Kidney (tissue), 14 donors: ENCODE results near the gene TMSB4X. TPM values are rescaled to one million over a fixed set of nuclear protein-coding genes. Genes with fewer than 3 reads are reported as not detected.

ENCODE experiments used
- DNase-seq, 5 donors: peaks; one replicate each; pipeline ENCODE4 v3.0.0-alpha.2; 2013 to 2020
- FAIRE-seq: peaks from 2 replicates; lab custom pipeline; 2012; peaks lifted over from hg19 to GRCh38; lab: Jason Lieb, UNC
- H3K27ac ChIP-seq, 2 donors: one replicate each; pipeline ENCODE4 v1.7.0; 2013; ENCODE audit warnings: low read depth in 2 of 2, low read length in 2 of 2, inconsistent platforms in 1 of 2
- H3K27me3 ChIP-seq: one replicate; pipeline ENCODE4 v1.7.1; 2013; ENCODE audit warnings: low read length, inconsistent platforms; ENCODE audit not compliant: control insufficient read depth, insufficient read depth
- H3K36me3 ChIP-seq, 3 donors: one replicate each; pipeline versions ENCODE4 v1.7.0 to v1.7.1; 2013; ENCODE audit warnings: low read length in 3 of 3, control low read depth in 1 of 3, inconsistent platforms in 1 of 3; ENCODE audit not compliant: insufficient read depth in 3 of 3, control insufficient read depth in 2 of 3
- H3K4me1 ChIP-seq, 3 donors: one replicate each; pipeline versions ENCODE4 v1.7.0 to v1.7.1; 2013; ENCODE audit warnings: low read length in 3 of 3, inconsistent platforms in 1 of 3, low read depth in 1 of 3; ENCODE audit not compliant: control insufficient read depth in 2 of 3, insufficient read depth in 2 of 3
- H3K4me3 ChIP-seq, 3 donors: one replicate each; pipeline versions ENCODE4 v1.7.0 to v1.8.1; 2013; ENCODE audit warnings: low read length in 3 of 3, control low read depth in 1 of 3, inconsistent platforms in 1 of 3
- H3K9ac ChIP-seq, 3 donors: one replicate each; pipeline versions ENCODE4 v1.7.0 to v1.7.1; 2013; ENCODE audit warnings: low read length in 3 of 3, control low read depth in 1 of 3, inconsistent platforms in 1 of 3
- H3K9me3 ChIP-seq, 3 donors: one replicate each; pipeline versions ENCODE4 v1.7.0 to v1.7.1; 2013; ENCODE audit warnings: low read length in 3 of 3, control low read depth in 1 of 3, inconsistent platforms in 1 of 3; ENCODE audit not compliant: control insufficient read depth in 2 of 3, insufficient read depth in 1 of 3
- intact Hi-C: fragments of 100-400 bp; cut with DNase I; formaldehyde crosslinking; loops from one replicate; pipeline ENCODE4 v1.11.1; 2022
- polyA plus RNA-seq: library from polyadenylated mRNA; stranded (reverse); fragments of 350-450 nt; fragmentation: Illumina TruSeq; extraction: RNeasy Lipid Tissue Mini Kit (QIAGEN cat#74804); gene quantifications from one replicate; pipeline ENCODE4 v1.2.3, GENCODE V29; 2014; ENCODE audit warnings: low read depth, low replicate concordance; ENCODE audit not compliant: insufficient read depth
- total RNA-seq: library from RNA; stranded (reverse); fragmentation: NEBNext Ultra II Directional; extraction: Animal tissue kit (Norgen Biotek cat#: 25700); gene quantifications from one replicate; pipeline ENCODE4 v1.2.1, GENCODE V29; 2021
- TF ChIP-seq, protein P1 (sequence below): IDR thresholded peaks from 3 replicates; pipeline ENCODE4 v1.5.1; 2012; ENCODE audit warnings: mild to moderate bottlenecking, moderate library complexity, borderline replicate concordance; ENCODE audit not compliant: insufficient read depth; ENCODE audit errors: extremely low read depth
- donor health status: control.
- donor health status: control.
- donor health status: control.
- donor health status: control.
- donor health status: control.
- donor health status: DM: yes; HTN: yes; CAD: no.
- donor health status: Normal renal cell carcinoma (clear cell type).

TMSB4X gene
- total and polyA plus RNA-seq, 2 donors from 2014 or later, result 2,421 to 3,432 TPM

DNA sequence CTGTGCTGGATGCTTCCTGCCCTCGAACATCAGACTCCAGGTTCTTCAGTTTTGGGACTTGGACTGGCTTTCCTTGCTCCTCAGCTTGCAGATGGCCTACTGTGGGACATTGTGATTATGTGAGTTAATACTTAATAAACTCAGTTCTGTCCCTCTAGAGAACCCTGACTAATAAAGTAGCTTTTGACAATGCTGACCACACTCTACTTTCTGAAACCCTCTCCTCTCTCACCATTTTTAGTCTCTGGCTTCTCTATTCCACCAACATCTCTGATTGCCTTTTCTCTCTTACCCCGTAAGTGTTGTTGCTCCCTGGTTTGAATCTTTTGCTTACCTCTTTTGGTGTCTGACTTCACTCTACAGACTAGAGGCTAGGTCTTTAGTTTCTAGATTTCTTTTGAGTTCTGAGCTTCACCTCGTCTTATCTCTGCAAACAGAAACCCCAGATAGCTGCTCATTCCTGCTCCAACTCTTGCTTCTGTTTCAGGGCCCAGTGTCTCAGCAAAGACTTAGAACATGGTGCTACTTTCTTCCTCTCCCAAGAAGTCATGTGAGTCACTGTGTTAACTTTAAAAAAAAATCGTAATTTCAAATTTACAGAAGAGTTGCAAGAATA is 11.4 kb downstream of the TMSB4X start:
- Histone ChIP-seq H3K27me3 (no peaks in the 10 kb centered on the region), H3K36me3 (no peaks in the 10 kb centered on the region), H3K4me1 (no peaks in the 10 kb centered on the region), H3K9me3 (no peaks in the 10 kb centered on the region), H3K4me3 (no peak overlapping the region), H3K27ac (no peak overlapping the region), H3K9ac (no peak overlapping the region)
- no peak for DNase-seq
- intact Hi-C loops, result no loop called here
- TF ChIP-seq, protein P1, sequence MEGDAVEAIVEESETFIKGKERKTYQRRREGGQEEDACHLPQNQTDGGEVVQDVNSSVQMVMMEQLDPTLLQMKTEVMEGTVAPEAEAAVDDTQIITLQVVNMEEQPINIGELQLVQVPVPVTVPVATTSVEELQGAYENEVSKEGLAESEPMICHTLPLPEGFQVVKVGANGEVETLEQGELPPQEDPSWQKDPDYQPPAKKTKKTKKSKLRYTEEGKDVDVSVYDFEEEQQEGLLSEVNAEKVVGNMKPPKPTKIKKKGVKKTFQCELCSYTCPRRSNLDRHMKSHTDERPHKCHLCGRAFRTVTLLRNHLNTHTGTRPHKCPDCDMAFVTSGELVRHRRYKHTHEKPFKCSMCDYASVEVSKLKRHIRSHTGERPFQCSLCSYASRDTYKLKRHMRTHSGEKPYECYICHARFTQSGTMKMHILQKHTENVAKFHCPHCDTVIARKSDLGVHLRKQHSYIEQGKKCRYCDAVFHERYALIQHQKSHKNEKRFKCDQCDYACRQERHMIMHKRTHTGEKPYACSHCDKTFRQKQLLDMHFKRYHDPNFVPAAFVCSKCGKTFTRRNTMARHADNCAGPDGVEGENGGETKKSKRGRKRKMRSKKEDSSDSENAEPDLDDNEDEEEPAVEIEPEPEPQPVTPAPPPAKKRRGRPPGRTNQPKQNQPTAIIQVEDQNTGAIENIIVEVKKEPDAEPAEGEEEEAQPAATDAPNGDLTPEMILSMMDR, result no peak
- no peak for FAIRE-seq

DNA sequence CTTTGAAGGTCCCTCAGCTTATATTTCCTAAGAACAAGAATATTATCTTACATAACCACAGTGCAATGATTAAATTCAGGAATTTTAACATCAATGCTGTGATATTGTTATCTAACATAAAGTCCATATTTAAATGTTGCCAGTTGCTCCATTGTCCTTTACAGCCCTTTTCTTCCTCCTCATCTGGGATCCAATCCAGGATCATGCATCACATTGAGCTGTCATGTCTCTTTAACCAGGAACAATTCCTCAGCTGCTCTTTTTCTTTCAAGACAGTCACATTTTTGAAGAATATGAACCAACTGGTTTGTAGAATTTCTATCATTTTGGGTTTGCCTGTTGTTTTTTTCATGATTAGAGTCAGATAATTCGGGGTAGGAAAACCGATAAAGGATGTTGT is 12.0 kb downstream of the TMSB4X start:
- H3K27ac ChIP-seq, result no peak overlapping the region
- intact Hi-C loops, result no loop called here
- H3K36me3 ChIP-seq, result no peaks in the 10 kb centered on the region
- no peak for FAIRE-seq
- H3K4me1 ChIP-seq, result no peaks in the 10 kb centered on the region
- H3K4me3 ChIP-seq, result no peak overlapping the region
- H3K9ac ChIP-seq, result no peak overlapping the region
- H3K27me3 ChIP-seq, result no peaks in the 10 kb centered on the region
- TF ChIP-seq, protein P1, result no peak
- DNase-seq, result peak in 1 of 5 donors; percentile 34
- H3K9me3 ChIP-seq, result no peaks in the 10 kb centered on the region

DNA sequence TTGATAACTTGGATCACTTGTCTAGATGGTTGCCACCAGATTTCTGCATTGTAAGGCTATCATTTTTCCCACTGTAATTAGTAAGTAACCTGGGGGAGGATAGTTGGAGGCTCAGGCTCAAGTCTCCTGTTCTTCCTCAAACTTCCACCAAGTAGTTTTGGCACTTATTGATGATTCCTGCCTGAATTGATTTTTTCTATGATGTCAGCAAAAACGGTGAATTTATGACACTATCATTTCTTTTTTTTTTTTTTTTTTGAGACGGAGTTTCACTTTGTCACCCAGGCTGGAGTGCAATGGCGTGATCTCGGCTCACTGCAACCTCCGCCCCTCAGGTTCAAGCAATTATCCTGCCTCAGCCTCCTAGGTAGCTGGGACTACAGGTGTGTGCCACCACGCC is 12.4 kb downstream of the TMSB4X start:
- no peak overlapping the region for H3K27ac ChIP-seq
- TF ChIP-seq, protein P1, result no peak
- no peak for FAIRE-seq
- H3K9ac ChIP-seq, result no peak overlapping the region
- H3K36me3 ChIP-seq, result no peaks in the 10 kb centered on the region
- H3K4me3 ChIP-seq, result no peak overlapping the region
- intact Hi-C loops, result no loop called here
- H3K27me3 ChIP-seq, result no peaks in the 10 kb centered on the region
- no peak for DNase-seq
- H3K9me3 ChIP-seq, result no peaks in the 10 kb centered on the region
- no peaks in the 10 kb centered on the region for H3K4me1 ChIP-seq
